Upper lobe of left lung (tissue), 6 donors: Measurements from ENCODE around the gene PRKCH. TPM values are rescaled to one million over a fixed set of nuclear protein-coding genes. Genes with fewer than 3 reads are reported as not detected.

ENCODE experiments used
- ATAC-seq, 2 donors: fragments of 200-7000 bp; cut with Tn5 transposase; one replicate each; pipeline ENCODE4 v1.9.1; 2022; ENCODE audit warnings: mild to moderate bottlenecking in 2 of 2, moderate library complexity in 2 of 2; ENCODE audit not compliant: low FRiP score in 2 of 2
- DNase-seq, 2 donors: peaks; one replicate each; pipeline ENCODE4 v3.0.0-alpha.2; 2019 to 2020
- H3K27ac ChIP-seq, 4 donors: fragments of 200-600 bp; sonication (generic); one replicate each; pipeline ENCODE4 v1.5.1; 2016 to 2019
- H3K27me3 ChIP-seq, 4 donors: fragments of 200-600 bp; sonication (generic); one replicate each; pipeline ENCODE4 v1.5.1; 2017 to 2019
- H3K36me3 ChIP-seq, 4 donors: fragments of 200-600 bp; sonication (generic); one replicate each; pipeline ENCODE4 v1.5.1; 2016 to 2019
- H3K4me1 ChIP-seq, 4 donors: fragments of 200-600 bp; sonication (generic); one replicate each; pipeline ENCODE4 v1.5.1; 2018 to 2019
- H3K4me3 ChIP-seq, 4 donors: fragments of 200-600 bp; sonication (generic); one replicate each; pipeline ENCODE4 v1.5.1; 2017 to 2019; ENCODE audit warnings: mild to moderate bottlenecking in 2 of 4, moderate library complexity in 1 of 4
- H3K9me3 ChIP-seq, 4 donors: fragments of 200-600 bp; sonication (generic); one replicate each; pipeline ENCODE4 v1.5.1; 2018 to 2019
- CTCF ChIP-seq, 6 experiments: fragments of 450-650 bp in 4 of 6; fragments of 200-600 bp in 2 of 6; sonication (generic) in 2 of 6; IDR thresholded peaks; one replicate each; pipeline ENCODE4 v1.5.1; 2016 to 2019; ENCODE audit warnings: antibody characterized with exemption in 6 of 6
- EP300 ChIP-seq, 4 donors: sonication (generic); formaldehyde crosslinking; IDR thresholded peaks; one replicate each; pipeline ENCODE4 v1.5.1; 2017; ENCODE audit warnings: antibody characterized with exemption in 4 of 4, control low read depth in 2 of 4
- POLR2A ChIP-seq, 4 donors: fragments of 450-650 bp; IDR thresholded peaks; one replicate each; pipeline ENCODE4 v1.5.1; 2016 to 2017; ENCODE audit warnings: antibody characterized with exemption in 4 of 4, mild to moderate bottlenecking in 2 of 4
- POLR2AphosphoS5 ChIP-seq, 2 donors: sonication (generic); formaldehyde crosslinking; IDR thresholded peaks; one replicate each; pipeline ENCODE4 v1.5.1; 2017; ENCODE audit warnings: antibody characterized with exemption in 2 of 2
- WGBS, 2 donors: methylation state at CpG; one replicate each; pipeline ENCODE4 v1.1.5; 2017 to 2018; 5-methylcytosine and 5-hydroxymethylcytosine counted together
- total RNA-seq, 6 donors: library from RNA; depleted of rRNA in 4 of 6; stranded (reverse); fragments of >200 nt in 4 of 6; gene quantifications; one replicate each; pipeline versions ENCODE4 v1.1.0 to v1.2.1, GENCODE V29; 2016 to 2021
- donor health status: DM: no; HTN: no; CAD: no; lungs with moderate emphysema.
- donor health status: DM: no; HTN: yes; CAD: no; lungs with severe emphysema.

The PRKCH gene
- total RNA-seq, 6 donors from 2014 or later, result 54.0 to 102 (median 76.6) TPM

- peak in 1 of 2 donors; percentile 79 for ATAC-seq
- Histone ChIP-seq H3K4me1 (peaks cover 20 to 28% (median 24%) of the 10 kb centered on the region in 4 donors), H3K27me3 (no peaks in the 10 kb centered on the region), H3K4me3 (no peak overlapping the region), H3K36me3 (peaks cover 0 to 23% (median 7%) of the 10 kb centered on the region in 4 donors), H3K27ac (peak overlapping the region; percentile 78 to 89 (median 80)), H3K9me3 (no peaks in the 10 kb centered on the region)
- DNase-seq, result peak in 1 of 2 donors; percentile 63
- 71 to 78% methylated on average over 11 of the region's 11 CpGs for WGBS, 2 donors
- TF ChIP-seq CTCF (IDR thresholded peaks at IDR 0.05), result no peak
- peak in 1 of 4 donors; percentile 21 for TF ChIP-seq POLR2A (IDR thresholded peaks at IDR 0.05)
- TF ChIP-seq POLR2AphosphoS5 (IDR thresholded peaks at IDR 0.05), result peak in 1 of 2 donors; percentile 66
- peak in 1 of 4 donors; percentile 52 for TF ChIP-seq EP300 (IDR thresholded peaks at IDR 0.05)
Measured at GRCh38 chr14:61553730-61554641, 232.6 kb downstream of the PRKCH start.

- no peak overlapping the region for H3K27ac ChIP-seq
- TF ChIP-seq EP300 (IDR thresholded peaks at IDR 0.05), result no peak
- TF ChIP-seq CTCF (IDR thresholded peaks at IDR 0.05), result no peak
- TF ChIP-seq POLR2AphosphoS5 (IDR thresholded peaks at IDR 0.05), result no peak
- no peak for TF ChIP-seq POLR2A (IDR thresholded peaks at IDR 0.05)
- DNase-seq (no peak), ATAC-seq (no peak)
- WGBS, 2 donors, result 79 to 93% methylated on average over 6 of the region's 6 CpGs
- no peaks in the 10 kb centered on the region for H3K9me3 ChIP-seq
- H3K36me3 ChIP-seq, result peaks cover 0 to 13% (median under 1%) of the 10 kb centered on the region in 4 donors
- H3K4me1 ChIP-seq, result peaks cover 20 to 32% (median 28%) of the 10 kb centered on the region in 4 donors
- H3K27me3 ChIP-seq, result no peaks in the 10 kb centered on the region
- H3K4me3 ChIP-seq, result no peak overlapping the region
Measured at GRCh38 chr14:61555056-61555838, 233.9 kb downstream of the PRKCH start.

GRCh38 chr14:61556455-61556854 is 235.1 kb downstream of the PRKCH start:
- TF ChIP-seq CTCF (IDR thresholded peaks at IDR 0.05), result no peak
- no peak for TF ChIP-seq POLR2AphosphoS5 (IDR thresholded peaks at IDR 0.05)
- no peak for TF ChIP-seq EP300 (IDR thresholded peaks at IDR 0.05)
- TF ChIP-seq POLR2A (IDR thresholded peaks at IDR 0.05), result no peak
- DNase-seq (no peak), ATAC-seq (no peak)
- Histone ChIP-seq H3K9me3 (no peaks in the 10 kb centered on the region), H3K36me3 (peaks cover 0 to 1% (median 0%) of the 10 kb centered on the region in 4 donors), H3K4me1 (peaks cover 31 to 39% (median 36%) of the 10 kb centered on the region in 4 donors), H3K4me3 (no peak overlapping the region), H3K27me3 (no peaks in the 10 kb centered on the region), H3K27ac (no peak overlapping the region)
- 94 to 97% methylated on average over 4 of the region's 4 CpGs for WGBS, 2 donors

GRCh38 chr14:61557262-61557661 is 235.9 kb downstream of the PRKCH start:
- TF ChIP-seq EP300 (IDR thresholded peaks at IDR 0.05), result no peak
- ATAC-seq, result no peak
- Histone ChIP-seq H3K4me3 (no peak overlapping the region), H3K27me3 (no peaks in the 10 kb centered on the region), H3K9me3 (no peaks in the 10 kb centered on the region), H3K36me3 (no peaks in the 10 kb centered on the region), H3K27ac (no peak overlapping the region), H3K4me1 (peaks cover 36 to 44% (median 39%) of the 10 kb centered on the region in 4 donors)
- no peak for DNase-seq
- 86 to 87% methylated on average over 2 of the region's 2 CpGs for WGBS, 2 donors

- H3K4me3 ChIP-seq, result no peak overlapping the region
- WGBS, 2 donors, result 91 to 100% methylated on average over 5 of the region's 5 CpGs
- TF ChIP-seq CTCF (IDR thresholded peaks at IDR 0.05) (no peak), EP300 (IDR thresholded peaks at IDR 0.05) (no peak), POLR2AphosphoS5 (IDR thresholded peaks at IDR 0.05) (no peak), POLR2A (IDR thresholded peaks at IDR 0.05) (no peak)
- no peak overlapping the region for H3K27ac ChIP-seq
- ATAC-seq (no peak), DNase-seq (no peak)
- no peaks in the 10 kb centered on the region for H3K27me3 ChIP-seq
- no peaks in the 10 kb centered on the region for H3K36me3 ChIP-seq
- peaks cover 34 to 44% (median 38%) of the 10 kb centered on the region in 4 donors for H3K4me1 ChIP-seq
- H3K9me3 ChIP-seq, result no peaks in the 10 kb centered on the region
Measured at GRCh38 chr14:61557854-61558253, 236.5 kb downstream of the PRKCH start.
